Myocyte (in vitro differentiated cells): Measurements from ENCODE around the gene UTF1. TPM values are rescaled to one million over a fixed set of nuclear protein-coding genes. Genes with fewer than 3 reads are reported as not detected.

Experiments used
- DNase-seq: peaks from one replicate; pipeline ENCODE4 v3.0.0-alpha.2; 2012; ENCODE audit warnings: low read depth
- total RNA-seq: library from RNA; depleted of rRNA; stranded (reverse); fragments of >200 nt; gene quantifications from 2 replicates; pipeline ENCODE4 v1.2.3, GENCODE V29; 2014

Gene UTF1
- total RNA-seq, 1 donor from 2014 or later, result not detected

GRCh38 chr10:133245439-133246235 is 15.6 kb downstream of the UTF1 start:
- no peak for DNase-seq

GRCh38 chr10:133246236-133246626 is 16.2 kb downstream of the UTF1 start:
- DNase-seq, result no peak

- no peak for DNase-seq
Measured at GRCh38 chr10:133247681-133248333, 17.8 kb downstream of the UTF1 start.

- DNase-seq, result no peak
Measured at GRCh38 chr10:133248334-133248715, 18.3 kb downstream of the UTF1 start.

GRCh38 chr10:133249094-133249780 is 19.2 kb downstream of the UTF1 start:
- no peak for DNase-seq

- no peak for DNase-seq
Measured at GRCh38 chr10:133249975-133250754, 20.1 kb downstream of the UTF1 start.

GRCh38 chr10:133251388-133252222 is 21.6 kb downstream of the UTF1 start:
- DNase-seq, result peak; percentile 54

- DNase-seq, result no peak
Measured at GRCh38 chr10:133252223-133252552, 22.2 kb downstream of the UTF1 start.

GRCh38 chr10:133253361-133253955 is 23.4 kb downstream of the UTF1 start:
- DNase-seq, result no peak

- DNase-seq, result no peak
Measured at GRCh38 chr10:133254421-133255120, 24.6 kb downstream of the UTF1 start.

- no peak for DNase-seq
Measured at GRCh38 chr10:133255323-133255722, 25.3 kb downstream of the UTF1 start.

- no peak for DNase-seq
Measured at GRCh38 chr10:133257489-133258065, 27.6 kb downstream of the UTF1 start.

GRCh38 chr10:133258066-133258817 is 28.2 kb downstream of the UTF1 start:
- DNase-seq, result peak; percentile 14

- peak; percentile 99 for DNase-seq
Measured at GRCh38 chr10:133258818-133259601, 29.0 kb downstream of the UTF1 start.

- no peak for DNase-seq
Measured at GRCh38 chr10:133259602-133259989, 29.6 kb downstream of the UTF1 start.

- DNase-seq, result peak; percentile 51
Measured at GRCh38 chr10:133260895-133261725, 31.1 kb downstream of the UTF1 start.
